Measurements from ENCODE around the gene CCL13. TPM values are rescaled to one million over a fixed set of nuclear protein-coding genes. Genes with fewer than 3 reads are reported as not detected.

CCL13 gene
- total RNA-seq, 1 donor from 2014 or later = not detected

- intact Hi-C loops (cut with DNase I) = no loop called here
- no peak for DNase-seq (ENCODE audit: low spot score in 2 of 2)
- H3K27ac ChIP-seq = no peak overlapping the region
- H3K27me3 ChIP-seq = no peaks in the 10 kb centered on the region
- no peaks in the 10 kb centered on the region for H3K36me3 ChIP-seq
- no peak overlapping the region for H3K4me3 ChIP-seq
- H3K9me3 ChIP-seq = no peaks in the 10 kb centered on the region
- no peak for TF ChIP-seq CTCF (IDR thresholded peaks at IDR 0.05)
- H3K4me1 ChIP-seq = peaks cover 0 to 7% of the 10 kb centered on the region in 2 donors
Measured at GRCh38 chr17:34389126-34389750, 33.0 kb downstream of the CCL13 start.

GRCh38 chr17:34390649-34391048, 34.4 kb downstream of the CCL13 start:
- DNase-seq (ENCODE audit: low spot score in 2 of 2) = no peak
- intact Hi-C loops (cut with DNase I) = no loop called here
- no peaks in the 10 kb centered on the region for H3K36me3 ChIP-seq

GRCh38 chr17:34391241-34391640, 35.0 kb downstream of the CCL13 start:
- intact Hi-C loops (cut with DNase I) = no loop called here
- Histone ChIP-seq H3K4me1 (peaks cover 0 to 7% of the 10 kb centered on the region in 2 donors), H3K4me3 (no peak overlapping the region), H3K36me3 (no peaks in the 10 kb centered on the region), H3K27me3 (no peaks in the 10 kb centered on the region), H3K9me3 (no peaks in the 10 kb centered on the region), H3K27ac (no peak overlapping the region)
- no peak for TF ChIP-seq CTCF (IDR thresholded peaks at IDR 0.05)
- no peak for DNase-seq (ENCODE audit: low spot score in 2 of 2)

More at GRCh38 chr17:34390649-34391048, 34.4 kb downstream of the CCL13 start:
- Histone ChIP-seq H3K27ac (no peak overlapping the region), H3K4me3 (no peak overlapping the region), H3K9me3 (no peaks in the 10 kb centered on the region), H3K4me1 (peaks cover 0 to 7% of the 10 kb centered on the region in 2 donors), H3K27me3 (no peaks in the 10 kb centered on the region)
- no peak for TF ChIP-seq CTCF (IDR thresholded peaks at IDR 0.05)

GRCh38 chr17:34393401-34393800, 37.1 kb downstream of the CCL13 start:
- Histone ChIP-seq H3K36me3 (no peaks in the 10 kb centered on the region), H3K27me3 (no peaks in the 10 kb centered on the region), H3K9me3 (no peaks in the 10 kb centered on the region), H3K27ac (no peak overlapping the region), H3K4me1 (no peaks in the 10 kb centered on the region), H3K4me3 (no peak overlapping the region)
- intact Hi-C loops (cut with DNase I) = no loop called here
- DNase-seq (ENCODE audit: low spot score in 2 of 2) = no peak
- TF ChIP-seq CTCF (IDR thresholded peaks at IDR 0.05) = no peak

- no peak for TF ChIP-seq CTCF (IDR thresholded peaks at IDR 0.05)
- no peak for DNase-seq (ENCODE audit: low spot score in 2 of 2)
- Histone ChIP-seq H3K27me3 (no peaks in the 10 kb centered on the region), H3K27ac (no peak overlapping the region), H3K9me3 (no peaks in the 10 kb centered on the region), H3K4me1 (no peaks in the 10 kb centered on the region), H3K36me3 (no peaks in the 10 kb centered on the region), H3K4me3 (no peak overlapping the region)
- intact Hi-C loops (cut with DNase I) = no loop called here
Measured at GRCh38 chr17:34397265-34397664, 41.0 kb downstream of the CCL13 start.

GRCh38 chr17:34398990-34399389, 42.7 kb downstream of the CCL13 start:
- intact Hi-C loops (cut with DNase I) = no loop called here
- H3K27ac ChIP-seq = no peak overlapping the region
- H3K27me3 ChIP-seq = no peaks in the 10 kb centered on the region
- no peak for TF ChIP-seq CTCF (IDR thresholded peaks at IDR 0.05)
- no peak overlapping the region for H3K4me3 ChIP-seq
- H3K9me3 ChIP-seq = no peaks in the 10 kb centered on the region
- no peak for DNase-seq (ENCODE audit: low spot score in 2 of 2)
- H3K36me3 ChIP-seq = no peaks in the 10 kb centered on the region
- H3K4me1 ChIP-seq = no peaks in the 10 kb centered on the region
